Measurements from ENCODE around the gene NCOA1. TPM values are rescaled to one million over a fixed set of nuclear protein-coding genes. Genes with fewer than 3 reads are reported as not detected.

NCOA1 gene
- total RNA-seq: 10 to 100 TPM; 14.9 to 27.0 (median 17.8) TPM
- polyA plus RNA-seq: 10 to 100 TPM in 1 of 2 donors, 1 to 10 TPM in 1; 6.2 to 10.9 TPM

DNA sequence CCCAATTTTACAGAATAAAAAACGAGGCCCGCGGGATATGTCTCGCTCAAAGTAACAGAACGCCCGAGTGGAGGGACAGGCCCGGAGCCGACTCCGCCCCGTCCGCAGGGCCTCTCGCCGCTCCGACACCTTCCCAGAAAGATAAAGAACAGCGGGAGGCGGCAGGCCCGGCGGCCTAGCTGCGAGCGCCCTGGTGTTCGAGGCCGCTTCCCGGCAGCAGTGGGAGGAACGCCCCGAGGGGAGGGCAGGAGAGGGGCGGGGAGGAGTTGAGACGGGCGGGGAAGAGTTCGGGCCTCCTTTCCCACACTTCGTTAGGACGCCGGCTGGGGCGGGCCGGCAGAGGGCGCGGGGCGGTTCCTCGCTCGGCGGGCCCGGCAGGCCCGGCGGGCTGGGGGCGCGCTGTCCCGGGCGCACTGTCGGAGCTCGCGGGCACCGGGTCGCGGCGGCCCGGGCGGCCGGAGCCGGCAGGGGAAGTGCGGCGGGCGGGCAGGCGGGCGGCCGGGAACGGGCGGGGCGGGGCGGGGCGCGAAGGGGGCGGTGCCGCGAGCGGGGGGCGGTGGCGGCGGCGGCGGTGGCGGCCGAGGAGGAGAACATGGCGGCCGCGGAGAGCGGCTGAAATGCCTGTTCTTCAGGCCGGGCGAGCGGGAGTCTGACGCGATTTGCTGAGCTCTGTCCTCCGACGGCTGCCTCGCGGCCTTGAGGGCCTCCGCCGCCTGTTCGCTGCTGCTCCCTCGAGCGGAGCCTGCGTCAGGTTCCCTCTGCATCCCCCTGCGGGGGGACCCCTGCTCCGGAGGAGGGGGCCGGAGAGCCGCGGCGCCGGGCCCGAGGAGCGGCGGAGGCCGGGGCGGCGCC lies at the start of gene NCOA1:
Gene NCOA1 (plus strand): TSS at position 565 of the 852 bp plus-strand sequence. CDS start 167,424 bp downstream, outside the sequence.
- peak; percentile 90 to 96 (median 91) for DNase-seq

DNA sequence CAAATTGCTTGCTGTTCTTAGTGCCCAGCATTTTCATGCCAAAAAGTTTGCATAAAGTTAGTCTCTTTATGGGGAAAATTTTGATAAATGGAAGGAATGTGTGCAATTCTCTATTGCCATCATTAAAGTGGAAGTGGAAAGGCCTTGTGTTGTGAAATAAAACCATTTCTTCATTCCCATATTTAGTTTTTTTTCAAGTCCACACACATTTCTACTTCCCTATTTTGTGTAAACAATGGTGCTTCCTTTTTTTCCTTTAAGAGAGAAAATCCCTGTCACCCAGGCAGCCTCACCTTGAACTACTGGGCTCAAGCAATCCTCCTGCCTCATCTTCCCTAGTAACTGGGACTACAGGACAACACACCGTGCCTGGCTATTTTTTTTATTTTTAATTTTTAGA lies 42.3 kb upstream of the NCOA1 start:
- TF ChIP-seq, protein P1, sequence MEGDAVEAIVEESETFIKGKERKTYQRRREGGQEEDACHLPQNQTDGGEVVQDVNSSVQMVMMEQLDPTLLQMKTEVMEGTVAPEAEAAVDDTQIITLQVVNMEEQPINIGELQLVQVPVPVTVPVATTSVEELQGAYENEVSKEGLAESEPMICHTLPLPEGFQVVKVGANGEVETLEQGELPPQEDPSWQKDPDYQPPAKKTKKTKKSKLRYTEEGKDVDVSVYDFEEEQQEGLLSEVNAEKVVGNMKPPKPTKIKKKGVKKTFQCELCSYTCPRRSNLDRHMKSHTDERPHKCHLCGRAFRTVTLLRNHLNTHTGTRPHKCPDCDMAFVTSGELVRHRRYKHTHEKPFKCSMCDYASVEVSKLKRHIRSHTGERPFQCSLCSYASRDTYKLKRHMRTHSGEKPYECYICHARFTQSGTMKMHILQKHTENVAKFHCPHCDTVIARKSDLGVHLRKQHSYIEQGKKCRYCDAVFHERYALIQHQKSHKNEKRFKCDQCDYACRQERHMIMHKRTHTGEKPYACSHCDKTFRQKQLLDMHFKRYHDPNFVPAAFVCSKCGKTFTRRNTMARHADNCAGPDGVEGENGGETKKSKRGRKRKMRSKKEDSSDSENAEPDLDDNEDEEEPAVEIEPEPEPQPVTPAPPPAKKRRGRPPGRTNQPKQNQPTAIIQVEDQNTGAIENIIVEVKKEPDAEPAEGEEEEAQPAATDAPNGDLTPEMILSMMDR (IDR thresholded peaks at IDR 0.05): no peak
- Histone ChIP-seq H3K36me3 (no peaks in the 10 kb centered on the region), H3K27me3 (no peaks in the 10 kb centered on the region), H3K9me3 (no peaks in the 10 kb centered on the region), H3K4me3 (no peak overlapping the region), H3K4me1 (peaks cover 0 to 3% (median 0%) of the 10 kb centered on the region in 3 donors), H3K27ac (no peak overlapping the region)
- DNase-seq (no peak), FAIRE-seq (no peak), ATAC-seq (peak in 1 of 4 donors; percentile 22)
- 84 to 88% methylated on average over 1 of the region's 1 CpG for WGBS, 2 donors
- intact Hi-C loops (cut with DNase I): no loop called here

More for the DNA sequence above, at the start of gene NCOA1:
- WGBS, 2 donors: 0 to 1% methylated on average over 38 to 113 of the region's 113 CpGs
- Histone ChIP-seq H3K36me3 (no peaks in the 10 kb centered on the region), H3K27ac (peak within 1 kb of the TSS; percentile 75 to 91 (median 86)), H3K4me3 (peak within 1 kb of the TSS; percentile 85 to 93 (median 89)), H3K27me3 (no peaks in the 10 kb centered on the region), H3K4me1 (peaks cover 10 to 31% (median 19%) of the 10 kb centered on the region in 3 donors), H3K9me3 (no peaks in the 10 kb centered on the region)
- intact Hi-C loops (cut with DNase I): no loop called here
- FAIRE-seq (no peak), ATAC-seq (peak; percentile 90 to 95 (median 91))
- TF ChIP-seq, protein P1 (IDR thresholded peaks at IDR 0.05): no peak

GRCh38 chr2:24449344-24449743 lies 41.7 kb upstream of the NCOA1 start:
- Histone ChIP-seq H3K27me3 (no peaks in the 10 kb centered on the region), H3K4me3 (no peak overlapping the region), H3K9me3 (no peaks in the 10 kb centered on the region), H3K4me1 (peaks cover 0 to 5% (median 0%) of the 10 kb centered on the region in 3 donors), H3K27ac (no peak overlapping the region), H3K36me3 (no peaks in the 10 kb centered on the region)
- ATAC-seq: no peak
- intact Hi-C loops (cut with DNase I): no loop called here
- DNase-seq: no peak
- 47 to 48% methylated on average over 1 of the region's 1 CpG for WGBS, 2 donors
- FAIRE-seq: no peak
- TF ChIP-seq, protein P1 (IDR thresholded peaks at IDR 0.05): no peak

GRCh38 chr2:24451805-24452501 lies 39.1 kb upstream of the NCOA1 start:
- intact Hi-C loops (cut with DNase I): no loop called here
- FAIRE-seq (no peak), ATAC-seq (no peak), DNase-seq (no peak)
- 73 to 78% methylated on average over 7 of the region's 7 CpGs for WGBS, 2 donors
- TF ChIP-seq, protein P1 (IDR thresholded peaks at IDR 0.05): no peak
- no peaks in the 10 kb centered on the region for H3K27me3 ChIP-seq
- peaks cover 0 to 5% (median 0%) of the 10 kb centered on the region in 3 donors for H3K4me1 ChIP-seq
- no peaks in the 10 kb centered on the region for H3K9me3 ChIP-seq
- H3K27ac ChIP-seq: no peak overlapping the region
- H3K36me3 ChIP-seq: no peaks in the 10 kb centered on the region
- H3K4me3 ChIP-seq: no peak overlapping the region

All from pancreas (tissue), 10 donors.